GM06990 (cell line): Measurements from ENCODE around the gene AGAP3.

Experiments used
- DNase-seq: peaks from one replicate; pipeline ENCODE4 v3.0.0-alpha.2; 2011; ENCODE audit not compliant: insufficient read length; ENCODE audit errors: extremely low read depth
- H3K27me3 ChIP-seq: replicated peaks from 2 replicates; pipeline ENCODE4 v1.6.0; 2011; ENCODE audit warnings: low read length; ENCODE audit not compliant: control insufficient read depth, insufficient read depth
- H3K36me3 ChIP-seq: 2 replicates; pipeline ENCODE4 v1.5.1; 2011; ENCODE audit warnings: low read length; ENCODE audit not compliant: control insufficient read depth, insufficient read depth
- H3K4me3 ChIP-seq: replicated peaks from 2 replicates; pipeline ENCODE4 v1.5.1; 2011; ENCODE audit warnings: low read depth, mild to moderate bottlenecking, control low read depth, low read length
- CTCF ChIP-seq: IDR thresholded peaks from 2 replicates; pipeline ENCODE4 v1.5.1; 2011; ENCODE audit warnings: low read length, control low read depth, mild to moderate bottlenecking, inconsistent platforms; ENCODE audit not compliant: insufficient read depth, poor library complexity, severe bottlenecking

Gene AGAP3

GRCh38 chr7:151043959-151044358 is 42.3 kb upstream of the AGAP3 start:
- no peak for TF ChIP-seq CTCF
- H3K36me3 ChIP-seq: peaks cover 2% of the 10 kb centered on the region
- H3K27me3 ChIP-seq: no peaks in the 10 kb centered on the region
- no peak for DNase-seq
- no peak overlapping the region for H3K4me3 ChIP-seq

- Histone ChIP-seq H3K27me3 (no peaks in the 10 kb centered on the region), H3K4me3 (no peak overlapping the region), H3K36me3 (peaks cover 2% of the 10 kb centered on the region)
- no peak for DNase-seq
- no peak for TF ChIP-seq CTCF
Measured at GRCh38 chr7:151045262-151045661, 41.0 kb upstream of the AGAP3 start.

DNA sequence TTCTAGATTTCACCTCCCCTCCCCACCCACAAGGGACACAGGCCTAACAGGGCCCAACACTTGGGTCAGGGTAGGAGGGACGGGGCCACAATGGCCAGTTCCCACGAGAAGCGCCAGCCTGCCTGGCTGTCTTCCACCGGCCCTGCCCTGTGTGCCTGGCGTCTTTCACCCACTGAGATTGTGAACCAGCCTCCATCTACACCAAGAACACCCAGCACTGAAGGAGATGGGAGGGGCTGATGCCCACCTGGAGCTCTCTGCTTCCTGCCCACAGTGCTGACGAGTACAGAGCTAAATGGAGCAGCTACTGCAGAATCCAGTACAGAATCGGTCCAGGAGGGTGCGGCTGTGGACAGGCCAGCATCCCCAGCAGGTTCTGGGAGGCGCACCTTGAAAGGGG is 40.3 kb upstream of the AGAP3 start:
- Histone ChIP-seq H3K4me3 (no peak overlapping the region), H3K27me3 (no peaks in the 10 kb centered on the region), H3K36me3 (peaks cover 2% of the 10 kb centered on the region)
- TF ChIP-seq CTCF: no peak
- no peak for DNase-seq

DNA sequence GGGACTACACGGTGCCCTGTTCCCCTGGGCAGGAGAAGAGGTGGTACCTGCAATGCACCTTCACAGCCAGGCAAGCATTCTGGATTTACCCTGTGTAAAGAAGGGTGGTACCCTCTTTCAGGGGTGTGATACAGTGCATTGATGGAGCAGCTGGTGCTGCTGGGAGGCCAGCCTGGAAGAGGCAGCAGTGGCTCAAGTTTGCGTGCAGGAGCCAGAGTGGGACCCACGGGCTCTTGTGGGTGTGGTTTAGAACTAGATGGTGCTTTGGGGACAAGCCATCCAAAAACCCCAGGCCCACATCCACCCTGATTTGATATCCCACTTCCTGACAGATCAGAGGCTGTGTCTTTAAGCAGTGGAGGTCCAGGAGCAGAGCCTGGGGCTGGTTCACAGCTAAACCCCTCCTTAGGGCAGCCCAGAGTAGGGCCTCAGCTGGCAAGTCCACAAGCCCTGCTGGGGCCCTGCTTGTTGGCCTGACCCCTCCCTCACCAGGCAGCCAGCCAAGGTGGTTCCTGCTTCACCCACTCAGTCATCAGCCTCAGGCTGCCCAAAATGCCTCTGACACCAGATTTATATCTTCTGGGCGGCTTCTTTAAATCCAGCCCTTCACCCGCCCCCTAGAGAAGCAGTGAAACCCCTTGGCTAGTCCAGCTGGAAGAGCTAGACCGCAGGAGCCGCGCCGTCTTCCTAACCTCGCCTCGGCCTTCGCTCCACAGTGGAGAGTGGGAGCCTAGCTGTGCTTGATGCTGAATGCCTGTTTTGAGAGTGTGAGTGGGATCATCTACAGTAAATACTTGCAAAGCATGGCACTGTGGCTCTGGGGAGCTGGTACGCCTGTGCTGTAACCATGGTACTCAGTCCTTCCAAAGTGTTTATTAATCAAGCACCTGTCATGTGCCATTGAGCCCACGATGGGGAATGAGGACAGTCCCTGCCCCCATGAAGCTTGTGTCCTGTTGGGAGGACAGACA is 39.4 kb upstream of the AGAP3 start:
- Histone ChIP-seq H3K27me3 (no peaks in the 10 kb centered on the region), H3K4me3 (no peak overlapping the region), H3K36me3 (peaks cover 2% of the 10 kb centered on the region)
- TF ChIP-seq CTCF: no peak
- no peak for DNase-seq

- no peak for DNase-seq
- peaks cover 2% of the 10 kb centered on the region for H3K36me3 ChIP-seq
Measured at GRCh38 chr7:151047976-151048815, 38.1 kb upstream of the AGAP3 start, which contains the start of gene ASIC3. TSS of gene ASIC3 (plus strand) at chr7:151048531. CDS start at chr7:151048886, 355 bp downstream.

More at GRCh38 chr7:151047976-151048815, 38.1 kb upstream of the AGAP3 start, which contains the start of gene ASIC3:
- no peak within 1 kb of the TSS for H3K4me3 ChIP-seq
- no peaks in the 10 kb centered on the region for H3K27me3 ChIP-seq
- TF ChIP-seq CTCF: no peak
